Cardiac septum (tissue), 1 donor: ENCODE results near the gene ZNF425. TPM values are rescaled to one million over a fixed set of nuclear protein-coding genes. Genes with fewer than 3 reads are reported as not detected.

Experiments
- total RNA-seq: library from RNA; stranded (reverse); fragmentation: NEBNext Ultra II Directional; extraction: Animal tissue kit (Norgen Biotek cat#: 25700); gene quantifications from one replicate; pipeline ENCODE4 v1.2.1, GENCODE V29; 2021
- donor health status: DM: no; HTN: no; CAD: no.

Gene ZNF425
- total RNA-seq, 1 donor from 2014 or later: 0.78 TPM

Other genes with a start within 250 kb of the ZNF425 start
- gene EZH2, start 242.0 kb downstream of the ZNF425 start, total RNA-seq: 1.5 TPM
- gene PDIA4, start 97.8 kb downstream of the ZNF425 start, total RNA-seq: 38.5 TPM
- gene ZNF786, start 35.6 kb downstream of the ZNF425 start, total RNA-seq: 3.0 TPM
- 7.4 TPM for gene ZNF398, start 21.1 kb upstream of the ZNF425 start, total RNA-seq
- gene ZNF282, start 69.2 kb upstream of the ZNF425 start, total RNA-seq: 12.6 TPM
- gene ZNF212, start 113.3 kb upstream of the ZNF425 start, total RNA-seq: 5.4 TPM
- 4.3 TPM for gene ZNF783, start 135.9 kb upstream of the ZNF425 start, total RNA-seq